GM13976 (cell line): ENCODE measurements around the gene HOXA3.

Experiments used
- DNase-seq: peaks from one replicate; pipeline ENCODE4 v3.0.0; 2012; ENCODE audit warnings: low spot score
- CTCF ChIP-seq: IDR thresholded peaks from 2 replicates; pipeline ENCODE4 v1.5.1; 2012; ENCODE audit warnings: borderline replicate concordance, mild to moderate bottlenecking; ENCODE audit not compliant: insufficient read depth; ENCODE audit errors: extremely low read depth, missing control alignments, control extremely low read depth
- in situ Hi-C: fragments of 300-500 bp; cut with MboI; formaldehyde crosslinking; loops from one replicate; pipeline ENCODE4 v1.12.0; 2022; ENCODE audit warnings: low sequenced_read_pairs, mixed read lengths, inconsistent platforms; ENCODE audit not compliant: unreplicated experiment

HOXA3 gene

GRCh38 chr7:27121684-27122076 is 30.7 kb downstream of the HOXA3 start:
- in situ Hi-C loops, result no loop called here

GRCh38 chr7:27119412-27119911 is 32.9 kb downstream of the HOXA3 start:
- in situ Hi-C loops, result no loop called here
- no peak for DNase-seq
- TF ChIP-seq CTCF, result no peak

More at GRCh38 chr7:27121684-27122076, 30.7 kb downstream of the HOXA3 start:
- no peak for TF ChIP-seq CTCF
- no peak for DNase-seq

- no peak for DNase-seq
- TF ChIP-seq CTCF, result no peak
- in situ Hi-C loops, result no loop called here
These were observed 33.8 kb downstream of the HOXA3 start for GRCh38 chr7:27118580-27118979.

GRCh38 chr7:27117887-27118491 is 34.4 kb downstream of the HOXA3 start:
- DNase-seq, result no peak
- TF ChIP-seq CTCF, result no peak
- in situ Hi-C loops, result no loop called here

- no peak for DNase-seq
- no peak for TF ChIP-seq CTCF
- in situ Hi-C loops, result no loop called here
These were observed 35.2 kb downstream of the HOXA3 start for GRCh38 chr7:27116962-27117886.

GRCh38 chr7:27116031-27116961 is 36.1 kb downstream of the HOXA3 start:
- TF ChIP-seq CTCF, result no peak
- DNase-seq, result no peak
- in situ Hi-C loops, result no loop called here
